ENCODE measurements around the gene ABCB8. TPM values are rescaled to one million over a fixed set of nuclear protein-coding genes. Genes with fewer than 3 reads are reported as not detected.

The ABCB8 gene
- polyA plus RNA-seq, 4 donors, result 16.9 to 35.2 (median 21.1) TPM

DNA sequence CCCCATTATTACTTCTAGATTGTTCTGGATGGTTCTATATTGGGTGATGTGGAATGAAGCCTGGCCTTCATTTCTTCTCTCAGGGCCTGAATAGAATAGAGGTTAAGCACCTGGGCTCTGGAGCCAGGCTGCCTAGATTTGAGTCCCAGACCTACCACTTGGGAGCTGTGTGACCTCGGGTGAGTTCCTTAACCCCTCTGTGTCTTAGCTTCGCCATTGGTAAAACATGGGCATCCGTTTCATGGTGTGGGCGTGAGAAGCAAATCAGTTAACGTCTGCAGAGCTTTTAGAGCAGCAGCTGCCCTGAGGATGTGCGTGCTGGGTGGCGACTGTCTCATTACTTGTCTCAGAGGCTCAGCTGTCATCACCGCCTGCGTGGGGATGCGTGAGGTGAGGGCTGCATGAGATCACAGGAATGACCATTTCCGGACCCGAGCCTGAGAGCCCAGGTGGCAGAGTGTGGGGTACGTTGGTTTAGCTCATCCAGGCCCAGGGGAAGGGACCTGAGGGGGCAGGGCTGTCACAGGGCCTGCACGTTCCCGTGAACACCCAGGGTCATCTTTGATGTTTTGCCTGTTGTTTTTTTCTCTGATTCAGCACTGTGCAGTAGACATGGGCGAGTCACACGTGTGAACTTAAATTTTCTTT lies 67.7 kb downstream of the ABCB8 start:
- no peak for DNase-seq (ENCODE audit: low read depth in 4 of 4, low spot score in 3 of 4)

Other genes starting within 250 kb of the ABCB8 start
- 100 to 1,000 TPM in 1 of 4 donors, 10 to 100 TPM in 3; 27.4 to 105 (median 70.6) TPM for gene TMEM176B, start 228.1 kb upstream of the ABCB8 start, polyA plus RNA-seq (ENCODE audit: insufficient read length in 4 of 4)
- gene TMEM176A, start 227.7 kb upstream of the ABCB8 start, polyA plus RNA-seq (ENCODE audit: insufficient read length in 4 of 4), result 100 to 1,000 TPM in 1 of 4 donors, 10 to 100 TPM in 3; 19.7 to 131 (median 77.5) TPM
- 100 to 1,000 TPM in 1 of 4 donors, 10 to 100 TPM in 2, 1 to 10 TPM in 1; 1.0 to 121 (median 49.9) TPM for gene AOC1, start 175.9 kb upstream of the ABCB8 start, polyA plus RNA-seq (ENCODE audit: insufficient read length in 4 of 4)
- gene KCNH2, start 50.1 kb upstream of the ABCB8 start, polyA plus RNA-seq (ENCODE audit: insufficient read length in 4 of 4), result 10 to 100 TPM in 3 of 4 donors, 1 to 10 TPM in 1; 9.8 to 17.5 (median 15.7) TPM
- gene NOS3, start 37.4 kb upstream of the ABCB8 start, polyA plus RNA-seq (ENCODE audit: insufficient read length in 4 of 4), result 10 to 100 TPM in 1 of 4 donors, 1 to 10 TPM in 3; 6.2 to 15.2 (median 8.5) TPM
- 1 to 10 TPM; 1.2 to 3.5 (median 1.5) TPM for gene ATG9B, start 4.0 kb upstream of the ABCB8 start, polyA plus RNA-seq (ENCODE audit: insufficient read length in 4 of 4)
- gene ASIC3, start 20.1 kb downstream of the ABCB8 start, polyA plus RNA-seq (ENCODE audit: insufficient read length in 4 of 4), result 1 to 10 TPM; 1.8 to 3.0 (median 2.7) TPM
- 10 to 100 TPM; 12.3 to 18.5 (median 17.2) TPM for gene CDK5, start 29.4 kb downstream of the ABCB8 start, polyA plus RNA-seq (ENCODE audit: insufficient read length in 4 of 4)
- 100 to 1,000 TPM in 1 of 4 donors, 10 to 100 TPM in 3; 59.9 to 127 (median 81.9) TPM for gene SLC4A2, start 31.1 kb downstream of the ABCB8 start, polyA plus RNA-seq (ENCODE audit: insufficient read length in 4 of 4)
- 10 to 100 TPM; 41.3 to 74.7 (median 47.8) TPM for gene FASTK, start 52.4 kb downstream of the ABCB8 start, polyA plus RNA-seq (ENCODE audit: insufficient read length in 4 of 4)
- 10 to 100 TPM; 19.9 to 39.3 (median 25.6) TPM for gene TMUB1, start 55.0 kb downstream of the ABCB8 start, polyA plus RNA-seq (ENCODE audit: insufficient read length in 4 of 4)
- 10 to 100 TPM; 50.2 to 81.5 (median 72.6) TPM for gene AGAP3, start 58.0 kb downstream of the ABCB8 start, polyA plus RNA-seq (ENCODE audit: insufficient read length in 4 of 4)
- gene GBX1, start 139.2 kb downstream of the ABCB8 start, polyA plus RNA-seq (ENCODE audit: insufficient read length in 4 of 4), result under 1 TPM in 2 of 4 donors, not detected in 2; 0.27 to 0.34 TPM
- gene ASB10, start 158.8 kb downstream of the ABCB8 start, polyA plus RNA-seq (ENCODE audit: insufficient read length in 4 of 4), result not detected
- gene H2BK1, start 182.0 kb downstream of the ABCB8 start, polyA plus RNA-seq (ENCODE audit: insufficient read length in 4 of 4), result not detected
- 10 to 100 TPM; 21.5 to 28.2 (median 25.5) TPM for gene ABCF2, start 198.8 kb downstream of the ABCB8 start, polyA plus RNA-seq (ENCODE audit: insufficient read length in 4 of 4)
- 10 to 100 TPM; 23.3 to 27.1 (median 25.6) TPM for gene CHPF2, start 204.0 kb downstream of the ABCB8 start, polyA plus RNA-seq (ENCODE audit: insufficient read length in 4 of 4)
- gene SMARCD3, start 220.2 kb downstream of the ABCB8 start, polyA plus RNA-seq (ENCODE audit: insufficient read length in 4 of 4), result 10 to 100 TPM; 64.8 to 92.8 (median 84.6) TPM

All from left renal pelvis (tissue), 4 donors.